ENCODE measurements around the gene SIM2. TPM values are rescaled to one million over a fixed set of nuclear protein-coding genes. Genes with fewer than 3 reads are reported as not detected.

SIM2 gene
- total RNA-seq, 1 donor from 2014 or later, result 9.2 TPM

DNA sequence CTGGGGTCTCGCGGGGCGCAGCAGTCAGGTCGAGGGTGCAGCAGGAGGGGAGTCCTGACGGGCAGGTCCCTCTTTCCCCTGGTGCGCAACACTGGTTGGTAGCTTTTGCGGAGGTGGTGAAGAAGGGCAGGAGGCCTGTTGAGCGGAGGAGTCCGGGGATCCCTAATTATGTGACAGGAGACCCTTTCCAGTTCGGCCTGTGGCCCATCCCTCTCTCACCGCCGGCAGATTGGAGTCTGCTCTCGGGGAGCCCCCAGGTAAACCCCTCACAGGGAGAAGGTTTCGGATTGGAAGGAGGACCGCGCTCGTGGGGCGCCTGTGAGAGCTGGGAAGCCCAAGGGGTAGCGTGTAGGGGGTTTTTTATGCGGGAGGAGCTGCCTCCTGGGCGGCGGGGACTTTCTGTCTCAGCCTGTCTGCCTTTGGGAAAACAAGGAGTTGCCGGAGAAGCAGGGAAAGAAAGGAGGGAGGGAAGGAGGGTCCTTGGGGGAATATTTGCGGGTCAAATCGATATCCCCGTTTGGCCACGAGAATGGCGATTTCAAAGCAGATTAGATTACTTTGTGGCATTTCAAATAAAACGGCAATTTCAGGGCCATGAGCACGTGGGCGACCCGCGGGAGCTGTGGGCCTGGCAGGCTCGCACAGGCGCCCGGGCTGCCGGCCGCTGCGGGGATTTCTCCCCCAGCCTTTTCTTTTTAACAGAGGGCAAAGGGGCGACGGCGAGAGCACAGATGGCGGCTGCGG is 9.5 kb downstream of the SIM2 start:
- Mint-ChIP-seq H3K9me3 (ENCODE audit: unreplicated experiment) (peaks cover 4% of the 10 kb centered on the region), H3K27ac (ENCODE audit: unreplicated experiment) (peak overlapping the region; percentile 14), H3K4me1 (ENCODE audit: low read depth, unreplicated experiment) (peaks cover 11% of the 10 kb centered on the region), H3K4me3 (ENCODE audit: unreplicated experiment) (peak overlapping the region; percentile 16), H3K36me3 (ENCODE audit: low read depth, unreplicated experiment) (peaks cover 6% of the 10 kb centered on the region), H3K27me3 (ENCODE audit: low read depth, unreplicated experiment) (peaks cover 74% of the 10 kb centered on the region)
- FAIRE-seq, result no peak
- Histone ChIP-seq H3K36me3 (ENCODE audit: insufficient read depth, low read length) (no peaks in the 10 kb centered on the region), H2AFZ (ENCODE audit: low read depth, low read length) (no peak overlapping the region), H3K27ac (ENCODE audit: low read depth, low read length) (no peak overlapping the region), H3K9ac (ENCODE audit: low read length) (peak overlapping the region; percentile 15), H3K9me3 (ENCODE audit: insufficient read depth, low read depth, low read length) (no peaks in the 10 kb centered on the region), H3K79me2 (ENCODE audit: insufficient read depth, low read length) (peaks cover 24% of the 10 kb centered on the region), H4K20me1 (ENCODE audit: insufficient read depth, low read length) (peaks cover 52% of the 10 kb centered on the region), H3K27me3 (ENCODE audit: insufficient read depth, low read length) (peaks cover 97% of the 10 kb centered on the region), H3K4me3 (ENCODE audit: insufficient read depth, low read depth, low read length) (no peak overlapping the region), H3K4me2 (ENCODE audit: low read length) (peak overlapping the region; percentile 37), H3K4me1 (ENCODE audit: insufficient read depth, low read length) (peaks cover 8% of the 10 kb centered on the region)
- peak; percentile 98 for TF ChIP-seq EZH2 (IDR thresholded peaks at IDR 0.05; ENCODE audit: insufficient read depth, low read length)
- TF ChIP-seq, protein P1, sequence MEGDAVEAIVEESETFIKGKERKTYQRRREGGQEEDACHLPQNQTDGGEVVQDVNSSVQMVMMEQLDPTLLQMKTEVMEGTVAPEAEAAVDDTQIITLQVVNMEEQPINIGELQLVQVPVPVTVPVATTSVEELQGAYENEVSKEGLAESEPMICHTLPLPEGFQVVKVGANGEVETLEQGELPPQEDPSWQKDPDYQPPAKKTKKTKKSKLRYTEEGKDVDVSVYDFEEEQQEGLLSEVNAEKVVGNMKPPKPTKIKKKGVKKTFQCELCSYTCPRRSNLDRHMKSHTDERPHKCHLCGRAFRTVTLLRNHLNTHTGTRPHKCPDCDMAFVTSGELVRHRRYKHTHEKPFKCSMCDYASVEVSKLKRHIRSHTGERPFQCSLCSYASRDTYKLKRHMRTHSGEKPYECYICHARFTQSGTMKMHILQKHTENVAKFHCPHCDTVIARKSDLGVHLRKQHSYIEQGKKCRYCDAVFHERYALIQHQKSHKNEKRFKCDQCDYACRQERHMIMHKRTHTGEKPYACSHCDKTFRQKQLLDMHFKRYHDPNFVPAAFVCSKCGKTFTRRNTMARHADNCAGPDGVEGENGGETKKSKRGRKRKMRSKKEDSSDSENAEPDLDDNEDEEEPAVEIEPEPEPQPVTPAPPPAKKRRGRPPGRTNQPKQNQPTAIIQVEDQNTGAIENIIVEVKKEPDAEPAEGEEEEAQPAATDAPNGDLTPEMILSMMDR (IDR thresholded peaks at IDR 0.05; ENCODE audit: insufficient read depth, low read depth, low read length), result no peak
- DNase-seq (ENCODE audit: low read depth), result no peak

DNA sequence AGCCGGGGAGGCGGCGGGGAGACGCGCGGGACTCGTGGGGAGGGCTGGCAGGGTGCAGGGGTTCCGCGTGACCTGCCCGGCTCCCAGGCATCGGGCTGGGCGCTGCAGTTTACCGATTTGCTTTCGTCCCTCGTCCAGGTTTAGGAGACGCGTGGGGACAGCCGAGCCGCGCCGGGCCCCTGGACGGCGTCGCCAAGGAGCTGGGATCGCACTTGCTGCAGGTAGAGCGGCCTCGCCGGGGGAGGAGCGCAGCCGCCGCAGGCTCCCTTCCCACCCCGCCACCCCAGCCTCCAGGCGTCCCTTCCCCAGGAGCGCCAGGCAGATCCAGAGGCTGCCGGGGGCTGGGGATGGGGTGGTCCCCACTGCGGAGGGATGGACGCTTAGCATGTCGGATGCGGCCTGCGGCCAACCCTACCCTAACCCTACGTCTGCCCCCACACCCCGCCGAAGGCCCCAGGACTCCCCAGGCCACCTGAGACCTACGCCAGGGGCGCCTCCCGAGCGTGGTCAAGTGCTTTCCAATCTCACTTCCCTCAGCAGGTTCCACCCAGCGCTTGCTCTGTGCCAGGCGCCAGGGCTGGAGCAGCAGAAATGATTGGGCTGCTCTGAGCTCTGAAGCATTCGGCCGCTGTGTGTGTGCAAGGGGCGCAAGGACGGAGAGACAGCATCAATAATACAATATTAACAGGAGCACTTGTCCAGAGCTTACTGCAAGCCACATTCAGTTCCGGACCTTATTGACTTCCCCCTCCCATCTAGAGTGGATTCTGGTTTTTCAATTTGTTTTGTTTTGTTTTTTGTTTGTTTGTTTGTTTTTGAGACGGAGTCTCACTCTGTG is 10.3 kb downstream of the SIM2 start:
- Mint-ChIP-seq H3K4me1 (ENCODE audit: low read depth, unreplicated experiment) (peaks cover 9% of the 10 kb centered on the region), H3K9me3 (ENCODE audit: unreplicated experiment) (peaks cover 4% of the 10 kb centered on the region), H3K27me3 (ENCODE audit: low read depth, unreplicated experiment) (peaks cover 70% of the 10 kb centered on the region), H3K27ac (ENCODE audit: unreplicated experiment) (peak overlapping the region; percentile 47), H3K4me3 (ENCODE audit: unreplicated experiment) (peak overlapping the region; percentile 50), H3K36me3 (ENCODE audit: low read depth, unreplicated experiment) (peaks cover 6% of the 10 kb centered on the region)
- DNase-seq (ENCODE audit: low read depth) (no peak), FAIRE-seq (no peak)
- Histone ChIP-seq H3K4me2 (ENCODE audit: low read length) (peak overlapping the region; percentile 37), H3K4me1 (ENCODE audit: insufficient read depth, low read length) (peaks cover 8% of the 10 kb centered on the region), H3K9me3 (ENCODE audit: insufficient read depth, low read depth, low read length) (no peaks in the 10 kb centered on the region), H3K36me3 (ENCODE audit: insufficient read depth, low read length) (no peaks in the 10 kb centered on the region), H3K9ac (ENCODE audit: low read length) (no peak overlapping the region), H3K27ac (ENCODE audit: low read depth, low read length) (no peak overlapping the region), H2AFZ (ENCODE audit: low read depth, low read length) (no peak overlapping the region), H4K20me1 (ENCODE audit: insufficient read depth, low read length) (peaks cover 44% of the 10 kb centered on the region), H3K79me2 (ENCODE audit: insufficient read depth, low read length) (peaks cover 17% of the 10 kb centered on the region), H3K27me3 (ENCODE audit: insufficient read depth, low read length) (peaks cover 97% of the 10 kb centered on the region), H3K4me3 (ENCODE audit: insufficient read depth, low read depth, low read length) (no peak overlapping the region)
- peak; percentile 90 for TF ChIP-seq EZH2 (IDR thresholded peaks at IDR 0.05; ENCODE audit: insufficient read depth, low read length)
- TF ChIP-seq, protein P1 (IDR thresholded peaks at IDR 0.05; ENCODE audit: insufficient read depth, low read depth, low read length), result no peak

All from astrocyte (in vitro differentiated cells and primary cell).